GM12878 (cell line): Measurements from ENCODE around the gene NUTM1.

ENCODE experiments used
- BRCA1 ChIP-seq: IDR thresholded peaks from 2 replicates; pipeline ENCODE4 v1.6.1; 2011; ENCODE audit warnings: low read depth, low read length, improper control_type of control experiment
- CEBPB ChIP-seq, 2 experiments: fragments of 150-350 bp in 1 of 2; IDR thresholded peaks; 2 replicates each; pipeline ENCODE4 v1.6.1; 2012 to 2014; ENCODE audit warnings: low read depth in 2 of 2, low read length in 2 of 2, borderline replicate concordance in 1 of 2, inconsistent platforms in 1 of 2
- EP300 ChIP-seq, 2 experiments: fragments of 150-350 bp in 1 of 2; IDR thresholded peaks; 2 replicates each; pipeline ENCODE4 v1.6.1; 2011 to 2012; ENCODE audit warnings: low read depth in 2 of 2, low read length in 2 of 2, borderline replicate concordance in 1 of 2, improper control_type of control experiment in 1 of 2, inconsistent platforms in 1 of 2; ENCODE audit not compliant: control insufficient read depth in 1 of 2
- RAD21 ChIP-seq: IDR thresholded peaks from 2 replicates; pipeline ENCODE4 v1.6.1; 2011; ENCODE audit warnings: mild to moderate bottlenecking, low read depth, low read length, moderate library complexity; ENCODE audit not compliant: insufficient read depth
- SMC3 ChIP-seq: IDR thresholded peaks from 2 replicates; pipeline ENCODE4 v1.6.1; 2011; ENCODE audit warnings: low read length, improper control_type of control experiment, borderline replicate concordance
- TF ChIP-seq, protein P1 (sequence below), 3 experiments: IDR thresholded peaks in 2 of 3; conservative IDR thresholded peaks in 1 of 3; 2 replicates each; pipeline ENCODE4 v1.5.1; 2011; ENCODE audit warnings: low read depth in 3 of 3, low read length in 3 of 3, mild to moderate bottlenecking in 3 of 3, control low read depth in 2 of 3, moderate library complexity in 2 of 3, inconsistent platforms in 1 of 3, mixed read lengths in 1 of 3; ENCODE audit not compliant: control insufficient read depth in 2 of 3, insufficient read depth in 1 of 3; ENCODE audit errors: extremely low read depth in 1 of 3

DNA sequence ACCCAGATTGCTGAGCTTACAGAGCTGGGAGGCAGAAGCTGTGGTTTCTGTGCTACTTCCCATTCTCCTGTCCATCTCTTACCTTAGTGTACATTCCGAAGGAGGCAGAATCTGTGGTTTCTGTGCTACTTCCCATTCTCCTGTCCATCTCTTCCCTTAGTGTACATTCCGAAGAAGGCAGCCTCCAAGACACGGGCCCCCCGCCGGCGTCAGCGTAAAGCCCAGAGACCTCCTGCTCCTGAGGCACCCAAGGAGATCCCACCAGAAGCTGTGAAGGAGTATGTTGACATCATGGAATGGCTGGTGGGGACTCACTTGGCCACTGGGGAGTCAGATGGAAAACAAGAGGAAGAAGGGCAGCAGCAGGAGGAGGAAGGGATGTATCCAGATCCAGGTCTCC lies 11.2 kb downstream of the NUTM1 start:
- TF ChIP-seq SMC3, result no peak
- no peak for TF ChIP-seq EP300 (IDR thresholded peaks at IDR 0.05; ENCODE audit: borderline replicate concordance in 1 of 2, control insufficient read depth in 1 of 2, low read depth in 2 of 2, low read length in 2 of 2)
- TF ChIP-seq BRCA1, result no peak
- TF ChIP-seq, protein P1, sequence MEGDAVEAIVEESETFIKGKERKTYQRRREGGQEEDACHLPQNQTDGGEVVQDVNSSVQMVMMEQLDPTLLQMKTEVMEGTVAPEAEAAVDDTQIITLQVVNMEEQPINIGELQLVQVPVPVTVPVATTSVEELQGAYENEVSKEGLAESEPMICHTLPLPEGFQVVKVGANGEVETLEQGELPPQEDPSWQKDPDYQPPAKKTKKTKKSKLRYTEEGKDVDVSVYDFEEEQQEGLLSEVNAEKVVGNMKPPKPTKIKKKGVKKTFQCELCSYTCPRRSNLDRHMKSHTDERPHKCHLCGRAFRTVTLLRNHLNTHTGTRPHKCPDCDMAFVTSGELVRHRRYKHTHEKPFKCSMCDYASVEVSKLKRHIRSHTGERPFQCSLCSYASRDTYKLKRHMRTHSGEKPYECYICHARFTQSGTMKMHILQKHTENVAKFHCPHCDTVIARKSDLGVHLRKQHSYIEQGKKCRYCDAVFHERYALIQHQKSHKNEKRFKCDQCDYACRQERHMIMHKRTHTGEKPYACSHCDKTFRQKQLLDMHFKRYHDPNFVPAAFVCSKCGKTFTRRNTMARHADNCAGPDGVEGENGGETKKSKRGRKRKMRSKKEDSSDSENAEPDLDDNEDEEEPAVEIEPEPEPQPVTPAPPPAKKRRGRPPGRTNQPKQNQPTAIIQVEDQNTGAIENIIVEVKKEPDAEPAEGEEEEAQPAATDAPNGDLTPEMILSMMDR (IDR thresholded peaks at IDR 0.05 in 2 of 3, conservative IDR thresholded peaks at IDR 0.05 in 1 of 3; ENCODE audit: control insufficient read depth in 2 of 3, extremely low read depth in 1 of 3, insufficient read depth in 1 of 3, low read depth in 3 of 3, low read length in 3 of 3), result no peak
- TF ChIP-seq RAD21, result no peak
- no peak for TF ChIP-seq CEBPB (IDR thresholded peaks at IDR 0.05; ENCODE audit: borderline replicate concordance in 1 of 2, low read depth in 2 of 2, low read length in 2 of 2)
